ENCODE data around the gene THSD7B.
"Not testable (repeated sequence)": the region's sequence is repeated elsewhere in the genome, so short reads cannot be mapped to it uniquely, and the experiment has no call there.

Gene THSD7B

GRCh38 chr2:137047369-137047768 is 282.0 kb downstream of the THSD7B start:
- DNase-seq (ENCODE audit: low read depth, low spot score): no peak
- no peak for TF ChIP-seq CTCF (IDR thresholded peaks at IDR 0.05; ENCODE audit: insufficient read depth, low read length, missing control alignments)
- ChIA-PET POLR2A (no interaction called here), CTCF (no interaction called here)
- no peak overlapping the region for H3K4me3 ChIP-seq (ENCODE audit: low read depth, low read length)

- TF ChIP-seq CTCF (IDR thresholded peaks at IDR 0.05; ENCODE audit: insufficient read depth, low read length, missing control alignments): no peak
- H3K4me3 ChIP-seq (ENCODE audit: low read depth, low read length): no peak overlapping the region
- CTCF ChIA-PET: no interaction called here
- POLR2A ChIA-PET: no interaction called here
- no peak for DNase-seq (ENCODE audit: low read depth, low spot score)
Observed at GRCh38 chr2:137048455-137048854, 283.1 kb downstream of the THSD7B start.

DNA sequence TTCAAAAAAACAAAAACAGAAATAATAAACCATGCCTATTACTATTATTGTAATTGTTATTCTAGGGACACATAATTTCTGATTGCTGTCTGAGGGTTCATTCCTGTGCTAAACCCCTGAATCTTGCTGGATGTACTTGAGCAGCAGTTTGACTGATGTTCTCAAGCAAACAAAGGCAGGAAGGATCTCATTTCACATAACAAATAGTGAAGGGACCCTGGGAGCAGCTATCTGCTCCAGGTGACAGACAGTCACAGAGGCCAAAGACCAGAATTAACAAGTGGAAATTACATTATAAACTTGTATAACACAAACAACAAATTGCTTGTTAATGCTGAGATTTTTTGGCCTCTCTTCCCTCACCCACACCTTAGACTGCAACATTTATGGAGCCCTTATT is 284.2 kb downstream of the THSD7B start:
- no peak for TF ChIP-seq CTCF (IDR thresholded peaks at IDR 0.05; ENCODE audit: insufficient read depth, low read length, missing control alignments)
- CTCF ChIA-PET: no interaction called here
- DNase-seq (ENCODE audit: low read depth, low spot score): no peak
- POLR2A ChIA-PET: no interaction called here
- H3K4me3 ChIP-seq (ENCODE audit: low read depth, low read length): no peak overlapping the region

- no peak overlapping the region for H3K4me3 ChIP-seq (ENCODE audit: low read depth, low read length)
- ChIA-PET POLR2A (no interaction called here), CTCF (no interaction called here)
- TF ChIP-seq CTCF (IDR thresholded peaks at IDR 0.05; ENCODE audit: insufficient read depth, low read length, missing control alignments): no peak
- no peak for DNase-seq (ENCODE audit: low read depth, low spot score)
Observed at GRCh38 chr2:137050949-137051348, 285.6 kb downstream of the THSD7B start.

GRCh38 chr2:137051778-137052398 is 286.5 kb downstream of the THSD7B start:
- DNase-seq (ENCODE audit: low read depth, low spot score): no peak
- ChIA-PET CTCF (no interaction called here), POLR2A (no interaction called here)
- H3K4me3 ChIP-seq (ENCODE audit: low read depth, low read length): no peak overlapping the region
- no peak for TF ChIP-seq CTCF (IDR thresholded peaks at IDR 0.05; ENCODE audit: insufficient read depth, low read length, missing control alignments)

- ChIA-PET POLR2A (no interaction called here), CTCF (no interaction called here)
- H3K4me3 ChIP-seq (ENCODE audit: low read depth, low read length): no peak overlapping the region
- TF ChIP-seq CTCF (IDR thresholded peaks at IDR 0.05; ENCODE audit: insufficient read depth, low read length, missing control alignments): no peak
- no peak for DNase-seq (ENCODE audit: low read depth, low spot score)
Observed at GRCh38 chr2:137056704-137057103, 291.4 kb downstream of the THSD7B start.

GRCh38 chr2:137076111-137076765 is 310.9 kb downstream of the THSD7B start:
- POLR2A ChIA-PET; CTCF ChIA-PET; DNase-seq (ENCODE audit: low read depth, low spot score); H3K4me3 ChIP-seq (ENCODE audit: low read depth, low read length): not testable (repeated sequence)

Data from AG04449 (cell line).